ENCODE measurements around the gene SERPINA10. TPM values are rescaled to one million over a fixed set of nuclear protein-coding genes. Genes with fewer than 3 reads are reported as not detected.

Gene SERPINA10
- total RNA-seq, 1 experiment from 2014 or later, result 0.04 TPM

GRCh38 chr14:94332587-94332986 lies 39.5 kb upstream of the SERPINA10 start:
- H3K9me3 Mint-ChIP-seq, result peaks cover 7% of the 10 kb centered on the region
- ChIA-PET POLR2A (no interaction called here), CTCF (interaction anchor here (0.9 kb wide), 1 partner anchor 153 kb away, joined by 3 read pairs; no protein-coding TSS in a partner anchor)
- no peak overlapping the region for H3K4me3 Mint-ChIP-seq
- peaks cover 2% of the 10 kb centered on the region for H3K4me1 Mint-ChIP-seq
- DNase-seq (ENCODE audit: low spot score), result no peak
- no peak overlapping the region for H3K27ac Mint-ChIP-seq
- no peaks in the 10 kb centered on the region for H3K27me3 Mint-ChIP-seq (ENCODE audit: low read depth)
- TF ChIP-seq ERG (CRISPR knock-in tag; IDR thresholded peaks at IDR 0.05) (no peak), HMGXB4 (CRISPR knock-in tag; IDR thresholded peaks at IDR 0.05) (no peak), ETV6 (CRISPR knock-in tag; IDR thresholded peaks at IDR 0.05) (no peak)
- H3K36me3 Mint-ChIP-seq, result no peaks in the 10 kb centered on the region
- no peak for ATAC-seq

- no peak overlapping the region for H3K27ac Mint-ChIP-seq
- CTCF ChIA-PET, result interaction anchor here (0.9 kb wide), 1 partner anchor 154 kb away, joined by 3 read pairs; no protein-coding TSS in a partner anchor
- peaks cover 6% of the 10 kb centered on the region for H3K4me1 Mint-ChIP-seq
- no peaks in the 10 kb centered on the region for H3K36me3 Mint-ChIP-seq
- DNase-seq (ENCODE audit: low spot score) (no peak), ATAC-seq (no peak)
- no peaks in the 10 kb centered on the region for H3K27me3 Mint-ChIP-seq (ENCODE audit: low read depth)
- TF ChIP-seq FOXP1 (CRISPR knock-in tag; IDR thresholded peaks at IDR 0.05; ENCODE audit: borderline replicate concordance) (no peak), TEAD4 (CRISPR knock-in tag; IDR thresholded peaks at IDR 0.05) (no peak), STAT6 (CRISPR knock-in tag; conservative IDR thresholded peaks at IDR 0.05; ENCODE audit: low read depth) (no peak), TCF7 (CRISPR knock-in tag; IDR thresholded peaks at IDR 0.05; ENCODE audit: low read depth) (no peak), JUN (CRISPR knock-in tag; IDR thresholded peaks at IDR 0.05) (no peak), AR (CRISPR knock-in tag; IDR thresholded peaks at IDR 0.05) (no peak), E2F1 (CRISPR knock-in tag; IDR thresholded peaks at IDR 0.05) (no peak), JAZF1 (CRISPR knock-in tag; IDR thresholded peaks at IDR 0.05) (no peak), NFYB (CRISPR knock-in tag; conservative IDR thresholded peaks at IDR 0.05; ENCODE audit: low read depth) (no peak), NR1H2 (CRISPR knock-in tag; IDR thresholded peaks at IDR 0.05) (no peak), FOXK1 (CRISPR knock-in tag; IDR thresholded peaks at IDR 0.05) (no peak), MXD4 (CRISPR knock-in tag; IDR thresholded peaks at IDR 0.05; ENCODE audit: borderline replicate concordance) (no peak), ZNF425 (CRISPR knock-in tag; conservative IDR thresholded peaks at IDR 0.05) (no peak), RELA (CRISPR knock-in tag; IDR thresholded peaks at IDR 0.05; ENCODE audit: borderline replicate concordance) (no peak), FOXP4 (CRISPR knock-in tag; IDR thresholded peaks at IDR 0.05) (no peak)
- H3K4me3 Mint-ChIP-seq, result no peak overlapping the region
- POLR2A ChIA-PET, result no interaction called here
- H3K9me3 Mint-ChIP-seq, result peaks cover 7% of the 10 kb centered on the region
Observed at GRCh38 chr14:94332063-94332583, 39.1 kb upstream of the SERPINA10 start.
